ENCODE data around the gene ZFYVE26. TPM values are rescaled to one million over a fixed set of nuclear protein-coding genes. Genes with fewer than 3 reads are reported as not detected.
A peak's percentile ranks its signal among the peaks of the same experiment; 100 is the strongest.

Gene ZFYVE26
- total RNA-seq, 1 experiment from 2014 or later: 19.9 TPM

DNA sequence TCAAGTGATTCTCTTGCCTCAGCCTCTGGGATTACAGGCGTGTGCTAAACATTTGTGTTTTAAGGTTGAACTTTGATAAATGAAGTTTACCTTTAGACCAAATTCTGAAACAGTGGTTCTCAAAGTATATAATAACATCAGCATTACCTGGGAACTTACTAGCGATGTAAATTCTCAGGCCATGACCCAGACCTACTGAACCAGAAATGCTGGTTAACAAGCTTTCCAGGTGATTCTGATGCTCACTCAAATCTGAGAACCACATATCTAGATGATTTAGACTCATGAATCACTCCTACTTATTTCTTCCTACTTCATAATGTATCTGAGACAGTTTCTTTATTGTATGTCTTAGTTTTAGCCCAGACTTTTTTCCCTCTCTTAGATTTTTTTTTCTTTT lies 46.8 kb upstream of the ZFYVE26 start:
- no peak overlapping the region for H3K23ac ChIP-seq (ENCODE audit: insufficient read length, low read depth, low read length)
- no peak overlapping the region for H3K4ac ChIP-seq (ENCODE audit: low read depth, low read length)
- H4K20me1 ChIP-seq (ENCODE audit: control insufficient read depth, insufficient read depth, insufficient read length): no peaks in the 10 kb centered on the region
- no peak overlapping the region for H3T11ph ChIP-seq (ENCODE audit: low read length)
- Mint-ChIP-seq H3K36me3 (ENCODE audit: insufficient read depth in 1 of 3, low read depth in 3 of 3) (peaks cover 19 to 26% (median 26%) of the 10 kb centered on the region in 3 experiments), H3K27ac (peak overlapping the region in 1 of 3 experiments; percentile 2; a peak in 1 of 7 replicates), H3K9me3 (peaks cover 10 to 15% of the 10 kb centered on the region in 2 experiments; a peak in 4 of 5 replicates), H3K4me1 (peaks cover 12 to 20% of the 10 kb centered on the region in 2 experiments), H3K27me3 (ENCODE audit: low read depth) (no peaks in the 10 kb centered on the region), H3K4me3 (no peak overlapping the region)
- H3K9me3 ChIP-seq (ENCODE audit: control insufficient read depth, low read depth, low read length): peaks cover 13% of the 10 kb centered on the region
- H2BK120ac ChIP-seq (ENCODE audit: low read depth, low read length, poor library complexity, severe bottlenecking): no peak overlapping the region
- no peak overlapping the region for H3K27ac ChIP-seq (ENCODE audit: insufficient read length, low read depth, low read length)
- no peak overlapping the region for H3K4me2 ChIP-seq (ENCODE audit: insufficient read depth, insufficient read length, low read length)
- no peak overlapping the region for H3K9ac ChIP-seq (ENCODE audit: extremely low read depth, insufficient read length, low read length)
- H3K18ac ChIP-seq (ENCODE audit: insufficient read length, low read depth, low read length): no peak overlapping the region
- no peak overlapping the region for H2BK20ac ChIP-seq (ENCODE audit: low read depth, low read length, poor library complexity, severe bottlenecking)
- DNase-seq: no peak
- no peak overlapping the region for H4K91ac ChIP-seq (ENCODE audit: insufficient read length, low read depth, low read length)
- H2AK5ac ChIP-seq (ENCODE audit: insufficient read length, low read length): no peak overlapping the region
- H4K5ac ChIP-seq (ENCODE audit: insufficient read length, low read depth, low read length): no peak overlapping the region
- no peaks in the 10 kb centered on the region for H3K79me1 ChIP-seq (ENCODE audit: insufficient read depth, low read depth, low read length, poor library complexity, severe bottlenecking)
- no peaks in the 10 kb centered on the region for H3K79me2 ChIP-seq (ENCODE audit: insufficient read depth, low read length)
- no peaks in the 10 kb centered on the region for H3K23me2 ChIP-seq (ENCODE audit: insufficient read length, low read depth, low read length, poor library complexity, severe bottlenecking)
- no peak overlapping the region for H2BK15ac ChIP-seq (ENCODE audit: low read depth, low read length)
- H2BK12ac ChIP-seq (ENCODE audit: insufficient read length, low read depth, low read length): no peak overlapping the region
- TF ChIP-seq, protein P1, sequence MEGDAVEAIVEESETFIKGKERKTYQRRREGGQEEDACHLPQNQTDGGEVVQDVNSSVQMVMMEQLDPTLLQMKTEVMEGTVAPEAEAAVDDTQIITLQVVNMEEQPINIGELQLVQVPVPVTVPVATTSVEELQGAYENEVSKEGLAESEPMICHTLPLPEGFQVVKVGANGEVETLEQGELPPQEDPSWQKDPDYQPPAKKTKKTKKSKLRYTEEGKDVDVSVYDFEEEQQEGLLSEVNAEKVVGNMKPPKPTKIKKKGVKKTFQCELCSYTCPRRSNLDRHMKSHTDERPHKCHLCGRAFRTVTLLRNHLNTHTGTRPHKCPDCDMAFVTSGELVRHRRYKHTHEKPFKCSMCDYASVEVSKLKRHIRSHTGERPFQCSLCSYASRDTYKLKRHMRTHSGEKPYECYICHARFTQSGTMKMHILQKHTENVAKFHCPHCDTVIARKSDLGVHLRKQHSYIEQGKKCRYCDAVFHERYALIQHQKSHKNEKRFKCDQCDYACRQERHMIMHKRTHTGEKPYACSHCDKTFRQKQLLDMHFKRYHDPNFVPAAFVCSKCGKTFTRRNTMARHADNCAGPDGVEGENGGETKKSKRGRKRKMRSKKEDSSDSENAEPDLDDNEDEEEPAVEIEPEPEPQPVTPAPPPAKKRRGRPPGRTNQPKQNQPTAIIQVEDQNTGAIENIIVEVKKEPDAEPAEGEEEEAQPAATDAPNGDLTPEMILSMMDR (conservative IDR thresholded peaks at IDR 0.05): no peak
- no CpG with 5 or more reads among the region's 2 CpGs for WGBS (ENCODE audit: extremely low coverage, insufficient read length, low lambda C conversion rate)
- no peak overlapping the region for H3K56ac ChIP-seq (ENCODE audit: insufficient read length, low read depth, low read length)
- no peak overlapping the region for H2BK5ac ChIP-seq (ENCODE audit: insufficient read length, low read length)
- H3K14ac ChIP-seq (ENCODE audit: insufficient read depth, low read length): no peak overlapping the region
- H3K4me1 ChIP-seq (ENCODE audit: insufficient read depth, low read length): no peaks in the 10 kb centered on the region
- H3K27me3 ChIP-seq (ENCODE audit: insufficient read depth, low read length): no peaks in the 10 kb centered on the region
- H2AFZ ChIP-seq (ENCODE audit: low read length): no peak overlapping the region
- no peak overlapping the region for H4K8ac ChIP-seq (replicated peaks; ENCODE audit: insufficient read length, low read depth, low read length)

Measured in H9 (cell line).